HEK293 (cell line): ENCODE results near the gene RFX2.
A peak's percentile ranks its signal among the peaks of the same experiment; 100 is the strongest.

Source experiments
- GLI4 ChIP-seq: fragments of 450-650 bp; formaldehyde crosslinking; IDR thresholded peaks from 2 replicates; pipeline ENCODE4 v1.5.1; 2016; ENCODE audit warnings: missing biosample characterization, missing genetic modification characterization
- HOXC10 ChIP-seq: sonication (generic); formaldehyde crosslinking; IDR thresholded peaks from 2 replicates; pipeline ENCODE4 v1.8.1; 2023; ENCODE audit warnings: mild to moderate bottlenecking, missing genetic modification reagents
- INSM2 ChIP-seq: fragments of 450-650 bp; formaldehyde crosslinking; IDR thresholded peaks from 2 replicates; pipeline ENCODE4 v1.5.1; 2016; ENCODE audit warnings: missing biosample characterization, missing genetic modification characterization
- TCF7L2 ChIP-seq: IDR thresholded peaks from 2 replicates; pipeline ENCODE4 v1.6.1; 2011; ENCODE audit warnings: low read depth, mild to moderate bottlenecking, inconsistent platforms, low read length, moderate library complexity, borderline replicate concordance
- ZBTB20 ChIP-seq: fragments of 450-650 bp; formaldehyde crosslinking; IDR thresholded peaks from 2 replicates; pipeline ENCODE4 v1.5.1; 2016; ENCODE audit warnings: missing biosample characterization, missing genetic modification characterization
- ZBTB21 ChIP-seq: fragments of 450-650 bp; formaldehyde crosslinking; IDR thresholded peaks from 2 replicates; pipeline ENCODE4 v1.5.1; 2017; ENCODE audit warnings: missing biosample characterization, missing genetic modification characterization
- ZBTB48 ChIP-seq: fragments of 450-650 bp; formaldehyde crosslinking; IDR thresholded peaks from 2 replicates; pipeline ENCODE4 v1.5.1; 2016; ENCODE audit warnings: missing biosample characterization, missing genetic modification characterization
- ZFP37 ChIP-seq: fragments of 450-650 bp; formaldehyde crosslinking; IDR thresholded peaks from 2 replicates; pipeline ENCODE4 v1.5.1; 2016; ENCODE audit warnings: missing biosample characterization, missing genetic modification characterization
- ZNF112 ChIP-seq: fragments of 450-650 bp; formaldehyde crosslinking; IDR thresholded peaks from 2 replicates; pipeline ENCODE4 v1.5.0; 2017; ENCODE audit warnings: missing biosample characterization, missing genetic modification characterization
- ZNF121 ChIP-seq: fragments of 450-650 bp; formaldehyde crosslinking; IDR thresholded peaks from 2 replicates; pipeline ENCODE4 v1.5.1; 2016; ENCODE audit warnings: missing biosample characterization, missing genetic modification characterization
- ZNF140 ChIP-seq: fragments of 450-650 bp; formaldehyde crosslinking; IDR thresholded peaks from 2 replicates; pipeline ENCODE4 v1.5.1; 2016; ENCODE audit warnings: missing biosample characterization, missing genetic modification characterization
- ZNF174 ChIP-seq: fragments of 450-650 bp; formaldehyde crosslinking; IDR thresholded peaks from 2 replicates; pipeline ENCODE4 v1.5.0; 2017; ENCODE audit warnings: missing biosample characterization, mild to moderate bottlenecking, missing genetic modification characterization
- ZNF19 ChIP-seq: fragments of 450-650 bp; formaldehyde crosslinking; IDR thresholded peaks from 2 replicates; pipeline ENCODE4; 2016; ENCODE audit warnings: missing biosample characterization, missing genetic modification characterization, low read depth
- ZNF202 ChIP-seq: fragments of 450-650 bp; formaldehyde crosslinking; IDR thresholded peaks from 2 replicates; pipeline ENCODE4 v1.5.1; 2016; ENCODE audit warnings: missing biosample characterization, missing genetic modification characterization, borderline replicate concordance
- ZNF23 ChIP-seq: fragments of 450-650 bp; formaldehyde crosslinking; IDR thresholded peaks from 2 replicates; pipeline ENCODE4 v1.5.1; 2016; ENCODE audit warnings: missing biosample characterization, missing genetic modification characterization, borderline replicate concordance
- ZNF280D ChIP-seq: fragments of 450-650 bp; formaldehyde crosslinking; IDR thresholded peaks from 2 replicates; pipeline ENCODE4 v1.5.1; 2016; ENCODE audit warnings: missing biosample characterization, missing genetic modification characterization
- ZNF626 ChIP-seq: fragments of 450-650 bp; sonication (Bioruptor Pico); formaldehyde crosslinking; IDR thresholded peaks from 2 replicates; pipeline ENCODE4 v1.5.1; 2018; ENCODE audit warnings: missing biosample characterization, missing genetic modification characterization, inconsistent platforms
- ZXDB ChIP-seq: fragments of 450-650 bp; formaldehyde crosslinking; IDR thresholded peaks from 2 replicates; pipeline ENCODE4 v1.5.1; 2016; ENCODE audit warnings: missing biosample characterization, missing genetic modification characterization
- TF ChIP-seq, protein P1 (sequence below): fragments of 450-650 bp; formaldehyde crosslinking; IDR thresholded peaks from 2 replicates; pipeline ENCODE4 v1.5.1; 2016; ENCODE audit warnings: missing biosample characterization, missing genetic modification characterization, borderline replicate concordance
- TF ChIP-seq, protein P2 (sequence below): fragments of 450-650 bp; formaldehyde crosslinking; IDR thresholded peaks from 2 replicates; pipeline ENCODE4 v1.5.1; 2016; ENCODE audit warnings: missing biosample characterization, missing genetic modification characterization
- TF ChIP-seq, protein P3 (sequence below): fragments of 450-650 bp; formaldehyde crosslinking; optimal IDR thresholded peaks from 2 replicates; pipeline ENCODE3; 2016; ENCODE audit warnings: missing biosample characterization, mild to moderate bottlenecking, missing genetic modification characterization

Gene RFX2

DNA sequence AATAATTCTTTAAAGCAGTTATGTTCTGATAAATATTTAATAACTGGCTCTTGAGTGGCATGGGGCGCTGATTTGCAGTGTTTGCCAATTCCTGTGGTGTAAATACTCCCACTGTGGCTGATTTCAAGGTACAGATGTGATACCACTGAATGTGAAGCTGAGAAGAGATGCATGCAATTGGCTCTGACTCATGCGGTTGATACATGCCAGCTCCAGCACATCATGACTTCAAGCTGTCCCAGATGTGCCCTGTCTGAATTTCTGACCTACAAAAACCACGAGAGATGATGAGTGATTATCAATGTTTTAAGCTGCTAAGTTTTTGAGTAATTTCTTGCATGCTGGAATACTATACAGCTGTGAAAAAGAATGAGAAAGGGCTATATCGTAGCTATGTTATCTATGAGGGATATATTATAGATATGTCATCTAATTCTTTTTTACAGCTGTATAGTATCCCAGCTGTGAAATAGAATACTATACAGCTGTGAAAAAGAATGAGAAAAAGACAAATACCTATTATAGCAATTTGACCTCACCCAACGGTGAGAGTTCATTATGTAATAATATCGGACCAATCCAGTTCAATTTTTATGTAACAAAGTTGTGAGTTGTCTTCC lies 17.5 kb upstream of the RFX2 start (continued):
- no peak for TF ChIP-seq ZBTB20 (tag by site-specific recombination)
- no peak for TF ChIP-seq INSM2 (tag by site-specific recombination)
- TF ChIP-seq, protein P1, sequence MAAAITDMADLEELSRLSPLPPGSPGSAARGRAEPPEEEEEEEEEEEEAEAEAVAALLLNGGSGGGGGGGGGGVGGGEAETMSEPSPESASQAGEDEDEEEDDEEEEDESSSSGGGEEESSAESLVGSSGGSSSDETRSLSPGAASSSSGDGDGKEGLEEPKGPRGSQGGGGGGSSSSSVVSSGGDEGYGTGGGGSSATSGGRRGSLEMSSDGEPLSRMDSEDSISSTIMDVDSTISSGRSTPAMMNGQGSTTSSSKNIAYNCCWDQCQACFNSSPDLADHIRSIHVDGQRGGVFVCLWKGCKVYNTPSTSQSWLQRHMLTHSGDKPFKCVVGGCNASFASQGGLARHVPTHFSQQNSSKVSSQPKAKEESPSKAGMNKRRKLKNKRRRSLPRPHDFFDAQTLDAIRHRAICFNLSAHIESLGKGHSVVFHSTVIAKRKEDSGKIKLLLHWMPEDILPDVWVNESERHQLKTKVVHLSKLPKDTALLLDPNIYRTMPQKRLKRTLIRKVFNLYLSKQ (tag by site-specific recombination): no peak
- TF ChIP-seq ZNF280D (tag by site-specific recombination): peak; percentile 65; the same call in 1 of the 2 replicates
- TF ChIP-seq ZNF23: no peak
- no peak for TF ChIP-seq ZNF140 (tag by site-specific recombination)
- TF ChIP-seq ZNF626 (tag by site-specific recombination): no peak
- TF ChIP-seq ZBTB48 (tag by site-specific recombination): no peak
- TF ChIP-seq, protein P2, sequence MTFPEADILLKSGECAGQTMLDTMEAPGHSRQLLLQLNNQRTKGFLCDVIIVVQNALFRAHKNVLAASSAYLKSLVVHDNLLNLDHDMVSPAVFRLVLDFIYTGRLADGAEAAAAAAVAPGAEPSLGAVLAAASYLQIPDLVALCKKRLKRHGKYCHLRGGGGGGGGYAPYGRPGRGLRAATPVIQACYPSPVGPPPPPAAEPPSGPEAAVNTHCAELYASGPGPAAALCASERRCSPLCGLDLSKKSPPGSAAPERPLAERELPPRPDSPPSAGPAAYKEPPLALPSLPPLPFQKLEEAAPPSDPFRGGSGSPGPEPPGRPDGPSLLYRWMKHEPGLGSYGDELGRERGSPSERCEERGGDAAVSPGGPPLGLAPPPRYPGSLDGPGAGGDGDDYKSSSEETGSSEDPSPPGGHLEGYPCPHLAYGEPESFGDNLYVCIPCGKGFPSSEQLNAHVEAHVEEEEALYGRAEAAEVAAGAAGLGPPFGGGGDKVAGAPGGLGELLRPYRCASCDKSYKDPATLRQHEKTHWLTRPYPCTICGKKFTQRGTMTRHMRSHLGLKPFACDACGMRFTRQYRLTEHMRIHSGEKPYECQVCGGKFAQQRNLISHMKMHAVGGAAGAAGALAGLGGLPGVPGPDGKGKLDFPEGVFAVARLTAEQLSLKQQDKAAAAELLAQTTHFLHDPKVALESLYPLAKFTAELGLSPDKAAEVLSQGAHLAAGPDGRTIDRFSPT (tag by site-specific recombination): no peak
- TF ChIP-seq ZFP37 (tag by site-specific recombination): no peak
- TF ChIP-seq ZNF202 (tag by site-specific recombination): no peak
- TF ChIP-seq ZNF121: no peak
- no peak for TF ChIP-seq HOXC10 (CRISPR knock-in tag)
- TF ChIP-seq ZNF19 (tag by site-specific recombination): no peak
- no peak for TF ChIP-seq ZBTB21 (tag by site-specific recombination)
- peak; percentile 72; the same call in 1 of the 2 replicates for TF ChIP-seq ZNF112 (tag by site-specific recombination)
- no peak for TF ChIP-seq GLI4 (tag by site-specific recombination)
- TF ChIP-seq, protein P3, sequence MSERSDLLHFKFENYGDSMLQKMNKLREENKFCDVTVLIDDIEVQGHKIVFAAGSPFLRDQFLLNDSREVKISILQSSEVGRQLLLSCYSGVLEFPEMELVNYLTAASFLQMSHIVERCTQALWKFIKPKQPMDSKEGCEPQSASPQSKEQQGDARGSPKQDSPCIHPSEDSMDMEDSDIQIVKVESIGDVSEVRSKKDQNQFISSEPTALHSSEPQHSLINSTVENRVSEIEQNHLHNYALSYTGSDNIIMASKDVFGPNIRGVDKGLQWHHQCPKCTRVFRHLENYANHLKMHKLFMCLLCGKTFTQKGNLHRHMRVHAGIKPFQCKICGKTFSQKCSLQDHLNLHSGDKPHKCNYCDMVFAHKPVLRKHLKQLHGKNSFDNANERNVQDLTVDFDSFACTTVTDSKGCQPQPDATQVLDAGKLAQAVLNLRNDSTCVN: no peak
- TF ChIP-seq ZXDB: no peak
- TF ChIP-seq ZNF174 (tag by site-specific recombination): no peak
- no peak for TF ChIP-seq TCF7L2
